Smooth muscle cell (in vitro differentiated cells): ENCODE measurements around the gene IL1R1. TPM values are rescaled to one million over a fixed set of nuclear protein-coding genes. Genes with fewer than 3 reads are reported as not detected.
A peak's percentile ranks its signal among the peaks of the same experiment; 100 is the strongest.

ENCODE experiments used
- DNase-seq: peaks from one replicate; lab custom pipeline; 2025; ENCODE audit not compliant: unreplicated experiment; lab: John Stamatoyannopoulos, UW
- H2AFZ ChIP-seq: fragments of 200-600 bp; sonication (generic); 2 replicates; pipeline ENCODE4 v1.6.0; 2016; ENCODE audit warnings: antibody characterized with exemption, low read depth, mild to moderate bottlenecking
- H3F3A ChIP-seq: fragments of 200-600 bp; sonication (generic); 2 replicates; pipeline ENCODE4 v1.6.0; 2017; ENCODE audit warnings: antibody characterized with exemption, low read depth
- H3K27ac ChIP-seq: fragments of 200-600 bp; sonication (generic); 2 replicates; pipeline ENCODE4 v1.5.1; 2016; ENCODE audit warnings: low read depth, mild to moderate bottlenecking
- H3K27me3 ChIP-seq: fragments of 200-600 bp; sonication (generic); 2 replicates; pipeline ENCODE4 v1.6.1; 2016; ENCODE audit warnings: low read depth, mild to moderate bottlenecking
- H3K36me3 ChIP-seq: fragments of 200-600 bp; sonication (generic); 2 replicates; pipeline ENCODE4 v1.5.1; 2016; ENCODE audit warnings: low read depth
- H3K4me1 ChIP-seq: fragments of 200-600 bp; sonication (generic); 2 replicates; pipeline ENCODE4 v1.5.1; 2016; ENCODE audit warnings: low read depth
- H3K4me2 ChIP-seq: fragments of 200-600 bp; sonication (generic); 2 replicates; pipeline ENCODE4 v1.6.0; 2016; ENCODE audit warnings: mild to moderate bottlenecking
- H3K4me3 ChIP-seq: fragments of 200-600 bp; sonication (generic); 2 replicates; pipeline ENCODE4 v1.5.1; 2016; ENCODE audit warnings: mild to moderate bottlenecking
- H3K79me2 ChIP-seq: fragments of 200-600 bp; sonication (generic); 2 replicates; pipeline ENCODE4 v1.6.0; 2016; ENCODE audit warnings: low read depth, mild to moderate bottlenecking
- H3K9ac ChIP-seq: fragments of 200-600 bp; sonication (generic); 2 replicates; pipeline ENCODE4 v1.6.0; 2016; ENCODE audit warnings: low read depth
- H3K9me3 ChIP-seq: fragments of 200-600 bp; sonication (generic); replicated peaks from 2 replicates; pipeline ENCODE4 v1.5.1; 2016; ENCODE audit warnings: low read depth
- H4K20me1 ChIP-seq: fragments of 200-600 bp; sonication (generic); 2 replicates; pipeline ENCODE4 v1.6.0; 2016; ENCODE audit warnings: low read depth
- CTCF ChIP-seq: fragments of 200-600 bp; sonication (generic); IDR thresholded peaks from 2 replicates; pipeline ENCODE4 v1.5.1; 2017; ENCODE audit warnings: borderline replicate concordance, mild to moderate bottlenecking, antibody characterized with exemption; ENCODE audit not compliant: insufficient read depth, poor library complexity, severe bottlenecking
- WGBS: methylation state at CpG from one replicate; pipeline ENCODE4 v1.1.7; 2016; ENCODE audit warnings: low lambda C conversion rate; 5-methylcytosine and 5-hydroxymethylcytosine counted together
- polyA plus RNA-seq: library from polyadenylated mRNA; unstranded; fragments of >200 nt; fragmentation: Nextera tagmentation; extraction: Ambion mirVana; gene quantifications from 2 replicates; pipeline ENCODE4 v1.2.1, GENCODE V29; 2016
- total RNA-seq: library from RNA; depleted of rRNA; stranded (reverse); fragments of >200 nt; gene quantifications from 2 replicates; pipeline ENCODE4 v1.2.3, GENCODE V29; 2014

Gene IL1R1
- total and polyA plus RNA-seq, 2 experiments from 2014 or later = 26.8 to 32.4 TPM

GRCh38 chr2:102096103-102096502, 46.4 kb upstream of the IL1R1 start:
- Histone ChIP-seq H4K20me1 (no peaks in the 10 kb centered on the region), H3K4me2 (no peak overlapping the region), H3K27ac (peak overlapping the region; percentile 82), H3K4me3 (no peak overlapping the region), H2AFZ (peak overlapping the region; percentile 23), H3F3A (peaks cover 19% of the 10 kb centered on the region), H3K79me2 (no peaks in the 10 kb centered on the region), H3K9ac (no peak overlapping the region), H3K27me3 (no peaks in the 10 kb centered on the region), H3K9me3 (no peaks in the 10 kb centered on the region), H3K4me1 (no peaks in the 10 kb centered on the region), H3K36me3 (no peaks in the 10 kb centered on the region)
- TF ChIP-seq CTCF = no peak
- WGBS = 82% methylated on average over 5 of the region's 5 CpGs
- no peak for DNase-seq

GRCh38 chr2:102098756-102099155, 43.8 kb upstream of the IL1R1 start:
- Histone ChIP-seq H2AFZ (no peak overlapping the region), H3F3A (peaks cover 25% of the 10 kb centered on the region), H3K27ac (peak overlapping the region; percentile 82), H3K4me1 (no peaks in the 10 kb centered on the region), H3K9ac (no peak overlapping the region), H3K9me3 (no peaks in the 10 kb centered on the region), H3K27me3 (no peaks in the 10 kb centered on the region), H4K20me1 (no peaks in the 10 kb centered on the region), H3K36me3 (no peaks in the 10 kb centered on the region), H3K4me2 (no peak overlapping the region), H3K79me2 (no peaks in the 10 kb centered on the region), H3K4me3 (no peak overlapping the region)
- WGBS = 93% methylated on average over 4 of the region's 4 CpGs
- no peak for TF ChIP-seq CTCF
- DNase-seq = no peak

GRCh38 chr2:102099536-102100298, 42.8 kb upstream of the IL1R1 start:
- no peak overlapping the region for H2AFZ ChIP-seq
- no peaks in the 10 kb centered on the region for H3K27me3 ChIP-seq
- 58% methylated on average over 7 of the region's 7 CpGs for WGBS
- H3K4me2 ChIP-seq = peak overlapping the region; percentile 18
- TF ChIP-seq CTCF = no peak
- peak overlapping the region; percentile 82 for H3K27ac ChIP-seq
- H3K9ac ChIP-seq = no peak overlapping the region
- H4K20me1 ChIP-seq = no peaks in the 10 kb centered on the region
- DNase-seq = no peak
- H3K4me3 ChIP-seq = no peak overlapping the region
- H3K79me2 ChIP-seq = no peaks in the 10 kb centered on the region
- H3K4me1 ChIP-seq = no peaks in the 10 kb centered on the region
- H3K36me3 ChIP-seq = no peaks in the 10 kb centered on the region
- no peaks in the 10 kb centered on the region for H3K9me3 ChIP-seq
- peaks cover 17% of the 10 kb centered on the region for H3F3A ChIP-seq
